ENCODE data around the gene SUPT6H. TPM values are rescaled to one million over a fixed set of nuclear protein-coding genes. Genes with fewer than 3 reads are reported as not detected.

Gene SUPT6H
- total and polyA plus RNA-seq, 9 of the 15 experiments (the other 6 are each of a cell fraction or from before 2014, with no cell fraction given): 1.7 to 77.7 (median 49.2) TPM

GRCh38 chr17:28729950-28730330 is 67.9 kb downstream of the SUPT6H start:
- Histone ChIP-seq H3K9me1 (ENCODE audit: control insufficient read depth, insufficient read depth, low read length) (no peaks in the 10 kb centered on the region), H2AFZ (ENCODE audit: low read depth, low read length) (no peak overlapping the region), H3K27ac (ENCODE audit: extremely low read depth, low read depth, low read length) (no peak overlapping the region), H3K4me1 (replicated peaks in 1 of 2; ENCODE audit: control insufficient read depth in 2 of 2, insufficient read depth in 2 of 2, low read length in 2 of 2) (peaks cover 34 to 65% of the 10 kb centered on the region in 2 experiments), H3K27me3 (ENCODE audit: control insufficient read depth in 2 of 2, insufficient read depth in 2 of 2, low read length in 2 of 2) (no peaks in the 10 kb centered on the region), H3K4me2 (ENCODE audit: insufficient read depth, low read length) (no peak overlapping the region), H4K20me1 (replicated peaks; ENCODE audit: control insufficient read depth, insufficient read depth, low read length) (peaks cover 5% of the 10 kb centered on the region; the same call in 1 of the 2 replicates), H3K79me2 (ENCODE audit: control insufficient read depth, insufficient read depth, low read length) (peaks cover 21% of the 10 kb centered on the region), H3K4me3 (no peak overlapping the region), H3K36me3 (ENCODE audit: control insufficient read depth, insufficient read depth, low read length) (peaks cover 16% of the 10 kb centered on the region), H3K9ac (ENCODE audit: insufficient read depth in 1 of 2, low read depth in 2 of 2, low read length in 2 of 2) (no peak overlapping the region), H3K9me3 (replicated peaks; ENCODE audit: control insufficient read depth, insufficient read depth, low read depth, low read length) (no peaks in the 10 kb centered on the region)
- ChIA-PET CTCF (ENCODE audit: low intra/inter-chr PET ratio) (interaction anchor here (0.8 kb wide), 1 partner anchor 21 kb away, joined by 3 read pairs; no protein-coding TSS in a partner anchor), POLR2A (interaction anchor here (0.7 to 11.1 kb wide), 2 partner anchors 14 to 17 kb away, joined by 3 to 367 read pairs; partner anchors contain the start of gene TRAF4)
- BruUV-seq (replicated peaks): no TSS peak
- ATAC-seq: no peak
- FAIRE-seq: no peak
- no peak for DNase-seq (ENCODE audit: extremely low read depth in 1 of 4, low spot score in 3 of 4)
- intact Hi-C loops (cut with micrococcal nuclease) (loop anchor here (5.0 to 10.0 kb wide), 5 partner anchors 82 to 385 kb away; partner anchors contain the start of gene SPAG5), in situ Hi-C loops (cut with MboI) (no loop called here)
- no peak for TF ChIP-seq ZBTB7A (IDR thresholded peaks at IDR 0.05; ENCODE audit: borderline replicate concordance, control insufficient read depth, low read depth, low read length)
- no peak for TF ChIP-seq PURB (CRISPR knock-in tag; IDR thresholded peaks at IDR 0.05; ENCODE audit: low read depth)
- TF ChIP-seq ZNF707 (CRISPR knock-in tag; conservative IDR thresholded peaks at IDR 0.05): no peak
- TF ChIP-seq NR3C1 (CRISPR knock-in tag; IDR thresholded peaks at IDR 0.05): no peak
- no peak for TF ChIP-seq ARID3B (CRISPR knock-in tag; IDR thresholded peaks at IDR 0.05; ENCODE audit: borderline replicate concordance)
- WGBS (ENCODE audit: insufficient coverage, low coverage, missing lambda C conversion rate): 71% methylated on average over 11 of the region's 11 CpGs

All from K562 (cell line).